Measurements from ENCODE around the gene CNR1. TPM values are rescaled to one million over a fixed set of nuclear protein-coding genes. Genes with fewer than 3 reads are reported as not detected.

Gene CNR1
- polyA plus RNA-seq, 1 donor from 2014 or later: 512 TPM

DNA sequence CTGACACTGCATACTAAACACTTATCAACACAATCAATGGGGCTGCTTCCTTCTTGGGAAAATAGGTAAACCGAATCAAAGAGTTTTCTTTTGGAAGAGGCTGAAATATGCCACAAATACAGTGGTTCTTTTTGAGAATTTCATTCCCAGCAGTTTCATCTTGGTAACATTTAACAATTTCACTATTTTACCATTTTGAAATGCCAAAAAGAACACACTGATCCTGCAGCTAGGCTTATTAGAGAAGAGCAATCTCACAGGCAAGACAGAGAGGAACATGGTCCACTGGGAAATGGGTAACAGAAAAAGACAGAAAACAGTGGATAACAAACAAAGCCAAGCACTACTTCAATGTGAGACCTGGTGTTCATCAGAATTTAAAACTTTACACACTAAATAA, 2.5 kb downstream of the CNR1 start:
- Histone ChIP-seq H3K79me2 (replicated peaks; ENCODE audit: insufficient read depth, low read length) (peaks cover 72% of the 10 kb centered on the region), H3K9me2 (ENCODE audit: insufficient read depth, low read length) (no peaks in the 10 kb centered on the region), H3K27me3 (ENCODE audit: insufficient read depth, low read depth, low read length) (peaks cover 12% of the 10 kb centered on the region), H3K4me2 (ENCODE audit: low read length) (peak overlapping the region; percentile 75), H3K27ac (ENCODE audit: low read length) (peak overlapping the region; percentile 92), H3K36me3 (ENCODE audit: insufficient read depth, low read length) (no peaks in the 10 kb centered on the region), H3K9ac (ENCODE audit: low read length) (peak overlapping the region; percentile 95), H3F3A (ENCODE audit: insufficient read depth, low read length, poor library complexity, severe bottlenecking) (peaks cover 5% of the 10 kb centered on the region), H3K4me3 (ENCODE audit: low read length) (peak overlapping the region; percentile 89), H3K9me3 (ENCODE audit: low read length) (no peaks in the 10 kb centered on the region), H2AFZ (ENCODE audit: low read depth, low read length) (no peak overlapping the region), H4K20me1 (ENCODE audit: insufficient read depth) (no peaks in the 10 kb centered on the region)
- TF ChIP-seq EZH2 (IDR thresholded peaks at IDR 0.05; ENCODE audit: borderline replicate concordance, insufficient read depth, low read length, poor library complexity, severe bottlenecking) (no peak), MXI1 (conservative IDR thresholded peaks at IDR 0.05; ENCODE audit: poor library complexity, severe bottlenecking) (no peak), SMC3 (conservative IDR thresholded peaks at IDR 0.05; ENCODE audit: poor library complexity) (no peak), EP300 (conservative IDR thresholded peaks at IDR 0.05; ENCODE audit: poor library complexity, severe bottlenecking) (no peak), TAF1 (IDR thresholded peaks at IDR 0.05; ENCODE audit: low read depth) (no peak), RAD21 (conservative IDR thresholded peaks at IDR 0.05) (no peak), REST (IDR thresholded peaks at IDR 0.05; ENCODE audit: borderline replicate concordance) (no peak), POLR2AphosphoS5 (IDR thresholded peaks at IDR 0.05) (no peak)
- TF ChIP-seq, protein P1, sequence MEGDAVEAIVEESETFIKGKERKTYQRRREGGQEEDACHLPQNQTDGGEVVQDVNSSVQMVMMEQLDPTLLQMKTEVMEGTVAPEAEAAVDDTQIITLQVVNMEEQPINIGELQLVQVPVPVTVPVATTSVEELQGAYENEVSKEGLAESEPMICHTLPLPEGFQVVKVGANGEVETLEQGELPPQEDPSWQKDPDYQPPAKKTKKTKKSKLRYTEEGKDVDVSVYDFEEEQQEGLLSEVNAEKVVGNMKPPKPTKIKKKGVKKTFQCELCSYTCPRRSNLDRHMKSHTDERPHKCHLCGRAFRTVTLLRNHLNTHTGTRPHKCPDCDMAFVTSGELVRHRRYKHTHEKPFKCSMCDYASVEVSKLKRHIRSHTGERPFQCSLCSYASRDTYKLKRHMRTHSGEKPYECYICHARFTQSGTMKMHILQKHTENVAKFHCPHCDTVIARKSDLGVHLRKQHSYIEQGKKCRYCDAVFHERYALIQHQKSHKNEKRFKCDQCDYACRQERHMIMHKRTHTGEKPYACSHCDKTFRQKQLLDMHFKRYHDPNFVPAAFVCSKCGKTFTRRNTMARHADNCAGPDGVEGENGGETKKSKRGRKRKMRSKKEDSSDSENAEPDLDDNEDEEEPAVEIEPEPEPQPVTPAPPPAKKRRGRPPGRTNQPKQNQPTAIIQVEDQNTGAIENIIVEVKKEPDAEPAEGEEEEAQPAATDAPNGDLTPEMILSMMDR (IDR thresholded peaks at IDR 0.05; ENCODE audit: poor library complexity, severe bottlenecking): no peak

GRCh38 chr6:88161940-88162339, 4.2 kb downstream of the CNR1 start:
- no peaks in the 10 kb centered on the region for H3K9me2 ChIP-seq (ENCODE audit: insufficient read depth, low read length)
- H3F3A ChIP-seq (ENCODE audit: insufficient read depth, low read length, poor library complexity, severe bottlenecking): peaks cover 5% of the 10 kb centered on the region
- H3K9me3 ChIP-seq (ENCODE audit: low read length): no peaks in the 10 kb centered on the region
- peak overlapping the region; percentile 95 for H3K9ac ChIP-seq (ENCODE audit: low read length)
- no peaks in the 10 kb centered on the region for H3K36me3 ChIP-seq (ENCODE audit: insufficient read depth, low read length)
- H4K20me1 ChIP-seq (ENCODE audit: insufficient read depth): no peaks in the 10 kb centered on the region
- peaks cover 89% of the 10 kb centered on the region for H3K79me2 ChIP-seq (replicated peaks; ENCODE audit: insufficient read depth, low read length)
- peak overlapping the region; percentile 89 for H3K4me3 ChIP-seq (ENCODE audit: low read length)
- TF ChIP-seq POLR2AphosphoS5 (IDR thresholded peaks at IDR 0.05) (no peak), RAD21 (conservative IDR thresholded peaks at IDR 0.05) (no peak), SMC3 (conservative IDR thresholded peaks at IDR 0.05; ENCODE audit: poor library complexity) (no peak), EP300 (conservative IDR thresholded peaks at IDR 0.05; ENCODE audit: poor library complexity, severe bottlenecking) (no peak), REST (IDR thresholded peaks at IDR 0.05; ENCODE audit: borderline replicate concordance) (no peak), MXI1 (conservative IDR thresholded peaks at IDR 0.05; ENCODE audit: poor library complexity, severe bottlenecking) (no peak), EZH2 (IDR thresholded peaks at IDR 0.05; ENCODE audit: borderline replicate concordance, insufficient read depth, low read length, poor library complexity, severe bottlenecking) (no peak), TAF1 (IDR thresholded peaks at IDR 0.05; ENCODE audit: low read depth) (no peak)
- TF ChIP-seq, protein P1 (IDR thresholded peaks at IDR 0.05; ENCODE audit: poor library complexity, severe bottlenecking): no peak
- no peak overlapping the region for H2AFZ ChIP-seq (ENCODE audit: low read depth, low read length)
- no peaks in the 10 kb centered on the region for H3K27me3 ChIP-seq (ENCODE audit: insufficient read depth, low read depth, low read length)
- H3K4me2 ChIP-seq (ENCODE audit: low read length): peak overlapping the region; percentile 75
- H3K27ac ChIP-seq (ENCODE audit: low read length): peak overlapping the region; percentile 1
